CD4-positive, alpha-beta memory T cell (primary cell): ENCODE results near the gene DLGAP1. TPM values are rescaled to one million over a fixed set of nuclear protein-coding genes. Genes with fewer than 3 reads are reported as not detected.
A peak's percentile ranks its signal among the peaks of the same experiment; 100 is the strongest.

Experiments used
- CTCF ChIA-PET: fragments of 350-600 bp; sonication (Branson Sonifier 250); formaldehyde crosslinking; loops from one replicate; lab custom pipeline; 2021; ENCODE audit warnings: inconsistent platforms; ENCODE audit not compliant: partially characterized antibody; lab: Charles Lee
- POLR2A ChIA-PET: fragments of 350-600 bp; sonication (Branson Sonifier 250); formaldehyde crosslinking; loops from one replicate; lab custom pipeline; 2021; ENCODE audit not compliant: partially characterized antibody; lab: Charles Lee
- DNase-seq, 5 donors: peaks; one replicate each; pipeline versions ENCODE4 v3.0.0 to v3.0.0-alpha.2; 2020 to 2022; ENCODE audit warnings: mixed read lengths in 1 of 5
- H3K27ac ChIP-seq: one replicate; pipeline ENCODE4 v1.7.0; 2013; ENCODE audit warnings: low read depth, low read length
- H3K27me3 ChIP-seq: 2 replicates; pipeline ENCODE4 v1.7.0; 2013; ENCODE audit warnings: mild to moderate bottlenecking, low read length, moderate library complexity; ENCODE audit not compliant: insufficient read depth
- H3K36me3 ChIP-seq: 2 replicates; pipeline ENCODE4 v1.7.0; 2013; ENCODE audit warnings: mild to moderate bottlenecking, low read length, moderate library complexity; ENCODE audit not compliant: insufficient read depth
- H3K4me1 ChIP-seq: 2 replicates; pipeline ENCODE4 v1.7.0; 2013; ENCODE audit warnings: mild to moderate bottlenecking, low read length, moderate library complexity; ENCODE audit not compliant: insufficient read depth
- H3K4me3 ChIP-seq, 2 donors: one replicate each; pipeline ENCODE4 v1.7.0; 2013; ENCODE audit warnings: low read length in 2 of 2, mild to moderate bottlenecking in 1 of 2
- H3K9me3 ChIP-seq, 2 donors: one replicate each; pipeline ENCODE4 v1.7.0; 2013; ENCODE audit warnings: low read length in 2 of 2, control low read depth in 1 of 2; ENCODE audit not compliant: control insufficient read depth in 1 of 2
- H3K27ac Mint-ChIP-seq, 7 donors: one replicate each; pipeline ENCODE4 v1.8.0; 2020 to 2021; ENCODE audit warnings: mixed read lengths in 7 of 7, mild to moderate bottlenecking in 6 of 7, inconsistent platforms in 3 of 7, moderate library complexity in 3 of 7
- H3K27me3 Mint-ChIP-seq, 2 donors: one replicate each; pipeline ENCODE4 v1.8.0; 2020 to 2021; ENCODE audit warnings: mixed read lengths in 2 of 2
- H3K36me3 Mint-ChIP-seq, 2 donors: one replicate each; pipeline ENCODE4 v1.8.0; 2020 to 2021; ENCODE audit warnings: mixed read lengths in 2 of 2, inconsistent platforms in 1 of 2, mild to moderate bottlenecking in 1 of 2
- H3K4me1 Mint-ChIP-seq, 4 donors: one replicate each; pipeline ENCODE4 v1.8.0; 2020 to 2021; ENCODE audit warnings: mixed read lengths in 4 of 4, mild to moderate bottlenecking in 1 of 4
- H3K4me3 Mint-ChIP-seq, 8 donors: one replicate each; pipeline ENCODE4 v1.8.0; 2020 to 2021; ENCODE audit warnings: mixed read lengths in 8 of 8, mild to moderate bottlenecking in 7 of 8, moderate library complexity in 6 of 8, inconsistent platforms in 3 of 8
- H3K9me3 Mint-ChIP-seq, 8 donors: one replicate each; pipeline ENCODE4 v1.8.0; 2020 to 2021; ENCODE audit warnings: mixed read lengths in 8 of 8, mild to moderate bottlenecking in 5 of 8, inconsistent platforms in 3 of 8, moderate library complexity in 1 of 8
- intact Hi-C: fragments of 100-400 bp; cut with micrococcal nuclease; formaldehyde crosslinking; loops from one replicate; pipeline ENCODE4 v1.15.1; 2023
- polyA plus RNA-seq, 2 donors: library from polyadenylated mRNA; unstranded; fragments of 300-500 nt; fragmentation: Illumina TruSeq; gene quantifications; one replicate each; pipeline ENCODE4 v1.2.3, GENCODE V29; 2021
- total RNA-seq, 2 experiments: library from RNA; stranded (reverse); gene quantifications; one replicate each; pipeline ENCODE4 v1.2.3, GENCODE V29; 2021

Gene DLGAP1
- total and polyA plus RNA-seq, 4 experiments from 2014 or later: 0.17 to 0.71 (median 0.45) TPM

GRCh38 chr18:3598581-3598980 lies 856.5 kb downstream of the DLGAP1 start:
- H3K27me3 Mint-ChIP-seq: no peaks in the 10 kb centered on the region
- H3K27me3 ChIP-seq: no peaks in the 10 kb centered on the region
- intact Hi-C loops: loop anchor here (5.0 kb wide), 1 partner anchor 586 kb away; the partner anchor contains the start of gene LPIN2
- ChIA-PET POLR2A (interaction anchor here (1.4 to 5.8 kb wide), 2 partner anchors 8 to 9 kb away, joined by 3 to 166 read pairs; no protein-coding TSS in a partner anchor), CTCF (interaction anchor here (0.6 to 8.4 kb wide), 6 partner anchors 13 to 317 kb away, joined by 3 to 100 read pairs (median 4); no protein-coding TSS in a partner anchor)
- no peak overlapping the region for H3K4me3 ChIP-seq
- H3K27ac Mint-ChIP-seq: peak overlapping the region in 3 of 7 donors; percentile 8 to 100 (median 15)
- H3K4me1 ChIP-seq: peaks cover 50% of the 10 kb centered on the region
- no peaks in the 10 kb centered on the region for H3K9me3 Mint-ChIP-seq
- peaks cover 0 to 27% of the 10 kb centered on the region in 2 donors for H3K36me3 Mint-ChIP-seq
- no peaks in the 10 kb centered on the region for H3K36me3 ChIP-seq
- no peak overlapping the region for H3K27ac ChIP-seq
- no peaks in the 10 kb centered on the region for H3K9me3 ChIP-seq
- H3K4me1 Mint-ChIP-seq: peaks cover 28 to 51% (median 41%) of the 10 kb centered on the region in 4 donors
- peak overlapping the region in 2 of 8 donors; percentile 39 to 61 for H3K4me3 Mint-ChIP-seq
- DNase-seq: no peak

- no peak for DNase-seq
- no peaks in the 10 kb centered on the region for H3K27me3 ChIP-seq
- no peaks in the 10 kb centered on the region for H3K9me3 ChIP-seq
- peak overlapping the region; percentile 68 to 72 for H3K4me3 ChIP-seq
- Mint-ChIP-seq H3K4me1 (peaks cover 35 to 60% (median 49%) of the 10 kb centered on the region in 4 donors), H3K27ac (peak overlapping the region; percentile 98 to 100 (median 99)), H3K4me3 (peak overlapping the region; percentile 88 to 95 (median 91)), H3K27me3 (no peaks in the 10 kb centered on the region), H3K9me3 (no peaks in the 10 kb centered on the region), H3K36me3 (peaks cover 0 to 27% of the 10 kb centered on the region in 2 donors)
- CTCF ChIA-PET: interaction anchor here (0.6 to 8.4 kb wide), 9 partner anchors 9 to 316 kb away, joined by 3 to 100 read pairs (median 4); no protein-coding TSS in a partner anchor
- intact Hi-C loops: loop anchor here (5.0 kb wide), 1 partner anchor 585 kb away; the partner anchor contains the start of gene LPIN2
- POLR2A ChIA-PET: interaction anchor here (0.8 to 7.5 kb wide), 11 partner anchors 9 to 350 kb away, joined by 3 to 166 read pairs (median 6); partner anchors contain the start of genes MYL12A, MYL12B and TGIF1
- peaks cover 50% of the 10 kb centered on the region for H3K4me1 ChIP-seq
- peak overlapping the region; percentile 91 for H3K27ac ChIP-seq
- H3K36me3 ChIP-seq: no peaks in the 10 kb centered on the region
Measured at GRCh38 chr18:3597409-3598357, 857.4 kb downstream of the DLGAP1 start.

- Mint-ChIP-seq H3K27me3 (no peaks in the 10 kb centered on the region), H3K9me3 (no peaks in the 10 kb centered on the region), H3K27ac (peak overlapping the region; percentile 98 to 100 (median 99)), H3K36me3 (peaks cover 0 to 27% of the 10 kb centered on the region in 2 donors), H3K4me1 (peaks cover 36 to 64% (median 51%) of the 10 kb centered on the region in 4 donors), H3K4me3 (peak overlapping the region; percentile 88 to 95 (median 91))
- no peaks in the 10 kb centered on the region for H3K36me3 ChIP-seq
- ChIA-PET POLR2A (interaction anchor here (0.7 to 7.5 kb wide), 12 partner anchors 8 to 350 kb away, joined by 3 to 166 read pairs (median 6); partner anchors contain the start of genes MYL12A, MYL12B and TGIF1), CTCF (interaction anchor here (0.6 to 8.4 kb wide), 12 partner anchors 10 to 346 kb away, joined by 3 to 100 read pairs (median 23); no protein-coding TSS in a partner anchor)
- peaks cover 52% of the 10 kb centered on the region for H3K4me1 ChIP-seq
- peak; percentile 24 to 56 (median 37) for DNase-seq
- H3K27me3 ChIP-seq: no peaks in the 10 kb centered on the region
- H3K4me3 ChIP-seq: peak overlapping the region; percentile 68 to 72
- peak overlapping the region; percentile 91 for H3K27ac ChIP-seq
- H3K9me3 ChIP-seq: no peaks in the 10 kb centered on the region
- intact Hi-C loops: loop anchor here (5.0 kb wide), 1 partner anchor 585 kb away; the partner anchor contains the start of gene LPIN2
Measured at GRCh38 chr18:3596637-3597384, 858.3 kb downstream of the DLGAP1 start.

GRCh38 chr18:3596324-3596636 lies 858.8 kb downstream of the DLGAP1 start:
- peak overlapping the region; percentile 68 to 72 for H3K4me3 ChIP-seq
- H3K9me3 ChIP-seq: no peaks in the 10 kb centered on the region
- H3K27ac Mint-ChIP-seq: peak overlapping the region; percentile 98 to 100 (median 99)
- DNase-seq: no peak
- POLR2A ChIA-PET: interaction anchor here (0.7 to 7.5 kb wide), 10 partner anchors 11 to 635 kb away, joined by 3 to 166 read pairs (median 6); partner anchors contain the start of genes MYL12A, MYL12B and TGIF1
- no peaks in the 10 kb centered on the region for H3K9me3 Mint-ChIP-seq
- H3K27ac ChIP-seq: peak overlapping the region; percentile 91
- intact Hi-C loops: loop anchor here (5.0 kb wide), 1 partner anchor 584 kb away; the partner anchor contains the start of gene LPIN2
- H3K4me1 Mint-ChIP-seq: peaks cover 37 to 66% (median 52%) of the 10 kb centered on the region in 4 donors
- H3K36me3 Mint-ChIP-seq: peaks cover 0 to 27% of the 10 kb centered on the region in 2 donors
- H3K27me3 ChIP-seq: no peaks in the 10 kb centered on the region
- H3K36me3 ChIP-seq: no peaks in the 10 kb centered on the region
- H3K4me3 Mint-ChIP-seq: peak overlapping the region; percentile 88 to 95 (median 91)
- H3K4me1 ChIP-seq: peaks cover 53% of the 10 kb centered on the region
- CTCF ChIA-PET: interaction anchor here (0.7 to 8.4 kb wide), 12 partner anchors 10 to 345 kb away, joined by 3 to 100 read pairs (median 23); no protein-coding TSS in a partner anchor
- no peaks in the 10 kb centered on the region for H3K27me3 Mint-ChIP-seq

- no peaks in the 10 kb centered on the region for H3K9me3 ChIP-seq
- peak overlapping the region; percentile 68 to 72 for H3K4me3 ChIP-seq
- ChIA-PET CTCF (interaction anchor here (0.7 to 8.4 kb wide), 19 partner anchors 8 to 344 kb away, joined by 3 to 100 read pairs (median 9); no protein-coding TSS in a partner anchor), POLR2A (interaction anchor here (0.6 to 7.5 kb wide), 24 partner anchors 7 to 1005 kb away, joined by 3 to 166 read pairs (median 6); partner anchors contain the start of genes MYL12A, MYL12B and TGIF1)
- peaks cover 37 to 66% (median 52%) of the 10 kb centered on the region in 4 donors for H3K4me1 Mint-ChIP-seq
- peaks cover 53% of the 10 kb centered on the region for H3K4me1 ChIP-seq
- DNase-seq: peak; percentile 14 to 79 (median 33)
- H3K36me3 Mint-ChIP-seq: peaks cover 0 to 27% of the 10 kb centered on the region in 2 donors
- no peaks in the 10 kb centered on the region for H3K27me3 Mint-ChIP-seq
- H3K4me3 Mint-ChIP-seq: peak overlapping the region; percentile 88 to 95 (median 91)
- no peaks in the 10 kb centered on the region for H3K27me3 ChIP-seq
- peak overlapping the region; percentile 98 to 100 (median 99) for H3K27ac Mint-ChIP-seq
- H3K9me3 Mint-ChIP-seq: no peaks in the 10 kb centered on the region
- peak overlapping the region; percentile 91 for H3K27ac ChIP-seq
- H3K36me3 ChIP-seq: no peaks in the 10 kb centered on the region
- intact Hi-C loops: loop anchor here (2.0 to 5.0 kb wide), 2 partner anchors 315 to 583 kb away; partner anchors contain the start of gene LPIN2
Measured at GRCh38 chr18:3595369-3596273, 859.5 kb downstream of the DLGAP1 start.
